Posterior vena cava (tissue), 2 donors: Measurements from ENCODE around the gene TPRG1. TPM values are rescaled to one million over a fixed set of nuclear protein-coding genes. Genes with fewer than 3 reads are reported as not detected.

ENCODE experiments used
- DNase-seq: peaks from one replicate; pipeline ENCODE4 v3.0.0-alpha.2; 2020; ENCODE audit warnings: low spot score
- intact Hi-C, 2 donors: fragments of 100-400 bp; cut with DNase I; formaldehyde crosslinking; loops; one replicate each; pipeline versions ENCODE4 v1.14.1 to v1.14.2; 2022 to 2023
- total RNA-seq, 2 donors: library from RNA; stranded (reverse); fragmentation: NEBNext Ultra II Directional; extraction: Animal tissue kit (Norgen Biotek cat#: 25700); gene quantifications; one replicate each; pipeline ENCODE4 v1.2.1, GENCODE V29; 2021
- donor health status: DM: yes; HTN: yes; CAD: no.
- donor health status: DM: yes; HTN: yes; CAD: no.

TPRG1 gene
- total RNA-seq, 2 donors from 2014 or later, result 14.2 to 15.2 TPM

DNA sequence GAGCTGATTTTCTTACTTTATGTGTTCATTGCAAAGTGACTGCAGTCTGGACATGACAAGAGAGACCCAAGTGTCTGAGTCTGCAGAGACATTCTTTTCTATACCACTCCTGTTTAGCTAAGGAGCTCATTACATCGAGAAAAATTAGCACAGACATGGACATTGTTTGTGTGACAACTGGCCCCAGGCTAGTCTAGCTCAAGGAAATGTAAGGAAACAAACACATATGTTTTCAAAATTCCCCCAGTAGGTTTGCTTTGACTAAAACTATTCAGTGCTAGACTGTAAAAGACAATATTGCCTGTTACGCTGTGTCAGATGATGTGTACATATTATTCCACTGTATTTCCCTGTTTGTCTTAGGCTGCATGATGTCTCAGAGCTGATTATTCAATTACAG is 40.9 kb downstream of the TPRG1 start:
- intact Hi-C loops, result no loop called here
- DNase-seq, result no peak

DNA sequence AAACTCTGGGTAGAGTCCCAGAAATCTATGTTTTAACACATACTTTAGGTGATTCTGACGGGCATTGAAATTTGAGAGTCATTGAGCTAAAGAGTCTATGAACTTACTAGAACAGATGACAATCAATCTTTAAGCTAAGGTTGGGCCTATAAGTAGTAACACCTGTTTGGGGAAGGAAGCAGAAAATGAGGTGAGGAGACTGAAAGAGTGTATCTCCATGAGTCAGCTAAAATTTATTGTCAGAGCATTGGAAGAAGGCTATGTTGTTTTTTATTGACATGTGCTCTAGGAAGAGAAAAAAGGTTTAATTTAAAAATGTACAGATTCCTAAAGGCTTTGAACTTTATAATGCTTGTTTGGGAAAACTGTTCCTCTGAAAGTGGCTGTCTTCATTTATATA is 42.9 kb downstream of the TPRG1 start:
- DNase-seq, result no peak
- intact Hi-C loops, result no loop called here

DNA sequence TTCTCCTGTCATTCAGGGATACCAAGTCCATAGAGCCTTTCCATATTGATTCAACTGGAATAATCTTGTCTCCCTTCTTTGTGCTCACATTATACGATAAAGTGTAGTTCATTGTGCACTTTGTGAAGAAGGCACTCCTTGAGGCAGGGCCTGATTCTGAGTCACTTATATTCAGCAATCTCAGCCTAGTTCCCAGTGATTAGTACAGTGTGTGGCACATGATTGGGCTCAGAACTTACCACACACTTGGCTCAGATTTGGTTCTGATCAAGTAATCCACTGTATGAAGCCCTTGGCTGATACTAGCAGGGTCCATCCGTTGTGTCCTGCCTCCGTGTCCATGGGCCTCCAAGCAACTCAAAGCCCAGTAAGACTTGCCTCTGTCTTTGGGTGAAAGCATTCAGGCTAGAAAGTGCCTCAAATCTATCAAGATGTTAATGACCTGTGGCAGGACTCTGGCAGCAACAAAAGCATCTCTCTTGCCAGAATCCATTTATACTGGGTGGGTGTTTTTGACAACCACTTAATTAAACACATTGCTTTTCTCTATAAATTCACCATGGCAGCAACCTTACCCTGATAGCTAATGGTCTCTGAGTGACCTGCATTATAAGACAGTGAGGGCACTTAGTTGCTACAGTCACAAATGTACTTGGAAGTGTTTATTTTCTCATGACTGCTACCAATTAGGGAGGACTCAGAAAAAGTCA is 51.3 kb downstream of the TPRG1 start:
- no peak for DNase-seq
- intact Hi-C loops, result no loop called here

- intact Hi-C loops, result no loop called here
- no peak for DNase-seq
These were observed 53.7 kb downstream of the TPRG1 start for GRCh38 chr3:189225431-189225830.

GRCh38 chr3:189227249-189227648 is 55.5 kb downstream of the TPRG1 start:
- no peak for DNase-seq
- intact Hi-C loops, result no loop called here

DNA sequence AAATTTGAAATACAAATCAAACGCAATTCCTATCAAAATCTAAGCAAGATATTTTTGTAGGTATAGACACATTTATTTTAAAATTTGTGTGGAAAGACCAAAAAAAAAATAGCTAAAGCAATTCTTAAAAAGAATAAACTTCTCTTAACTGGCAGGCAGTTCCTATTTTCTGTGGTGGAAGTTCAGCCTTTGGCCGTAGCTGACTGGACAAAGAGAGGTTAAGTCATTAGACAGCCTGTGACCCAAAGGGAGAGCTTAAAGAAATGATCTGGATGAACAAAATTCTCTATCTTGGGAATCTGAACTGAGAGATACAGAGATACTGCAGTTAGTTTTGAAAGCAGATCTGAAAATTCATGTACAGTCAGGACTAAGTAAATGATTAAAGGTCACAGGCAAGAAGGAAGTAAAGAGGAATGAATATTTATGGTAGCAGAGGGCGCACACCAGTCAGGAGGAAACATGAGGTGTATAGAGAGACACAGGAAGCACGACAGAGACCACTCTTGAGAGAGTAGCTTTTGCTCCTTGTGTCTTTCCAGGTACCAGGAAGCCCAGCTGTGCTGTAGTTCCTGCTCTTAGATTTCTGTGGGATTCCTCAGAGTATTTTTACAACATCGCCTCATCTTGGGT is 57.5 kb downstream of the TPRG1 start:
- intact Hi-C loops, result no loop called here
- no peak for DNase-seq

DNA sequence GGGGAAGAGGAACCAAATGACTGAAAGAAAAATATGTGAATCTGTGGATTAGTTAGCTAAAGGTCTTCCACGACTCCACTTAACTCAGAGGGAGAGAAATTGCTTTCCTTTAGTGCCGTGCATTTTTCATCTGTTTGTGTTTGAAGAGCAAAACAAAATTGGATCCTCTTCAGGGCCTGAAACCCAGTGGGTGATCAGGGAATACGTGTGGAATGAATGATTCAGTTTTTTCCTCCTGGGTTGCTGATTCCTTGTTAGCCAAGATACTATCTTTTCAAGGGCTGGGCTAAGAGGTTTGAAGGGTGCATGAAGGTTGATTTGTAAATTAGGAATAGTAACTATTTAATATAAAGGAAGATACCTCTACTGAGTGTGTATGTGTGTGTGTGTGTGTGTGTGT is 61.0 kb downstream of the TPRG1 start:
- no peak for DNase-seq
- intact Hi-C loops, result no loop called here

GRCh38 chr3:189233225-189233858 is 61.6 kb downstream of the TPRG1 start:
- intact Hi-C loops, result no loop called here
- DNase-seq, result peak; percentile 88

DNA sequence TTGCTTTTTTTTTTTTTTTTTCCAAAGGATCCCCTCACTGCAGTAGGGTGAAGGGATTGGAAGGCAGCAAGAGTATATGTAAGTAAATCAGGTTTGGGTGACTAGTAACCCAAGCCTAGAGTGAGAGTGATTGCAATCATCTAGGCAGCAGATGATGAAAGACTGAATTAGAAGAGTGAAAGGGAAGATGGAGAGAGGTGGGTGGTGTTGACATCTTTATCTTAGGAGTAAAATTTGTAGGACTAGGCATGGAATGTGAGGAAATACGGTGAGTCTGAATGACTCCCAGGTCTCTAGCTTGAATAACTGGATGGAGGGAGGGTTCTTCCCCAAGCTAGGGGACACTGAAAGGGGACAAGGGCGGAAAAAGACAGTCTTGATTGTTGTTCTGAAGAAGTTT is 63.4 kb downstream of the TPRG1 start:
- DNase-seq, result no peak
- intact Hi-C loops, result no loop called here

GRCh38 chr3:189236352-189236751 is 64.6 kb downstream of the TPRG1 start:
- intact Hi-C loops, result no loop called here

DNA sequence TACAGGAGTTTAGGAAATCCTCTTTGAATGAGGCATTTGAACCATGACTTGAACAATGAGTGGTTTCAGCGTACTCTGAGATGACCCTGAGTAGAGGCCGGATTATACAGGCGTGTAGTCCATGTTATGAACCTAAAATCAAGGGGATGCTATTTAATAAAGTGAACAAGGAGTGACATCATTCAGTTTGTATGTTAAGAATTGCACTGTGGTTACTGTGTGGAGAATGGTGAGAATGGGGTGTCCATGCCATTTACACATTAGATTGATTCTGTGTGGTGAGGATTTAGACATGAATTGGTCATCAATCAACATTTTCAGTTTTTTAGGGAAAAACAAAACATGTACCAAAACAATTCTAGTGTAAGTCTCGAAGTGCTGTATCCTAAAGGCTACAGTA is 65.8 kb downstream of the TPRG1 start:
- no peak for DNase-seq
- intact Hi-C loops, result no loop called here

More at GRCh38 chr3:189236352-189236751, 64.6 kb downstream of the TPRG1 start:
- DNase-seq, result no peak

DNA sequence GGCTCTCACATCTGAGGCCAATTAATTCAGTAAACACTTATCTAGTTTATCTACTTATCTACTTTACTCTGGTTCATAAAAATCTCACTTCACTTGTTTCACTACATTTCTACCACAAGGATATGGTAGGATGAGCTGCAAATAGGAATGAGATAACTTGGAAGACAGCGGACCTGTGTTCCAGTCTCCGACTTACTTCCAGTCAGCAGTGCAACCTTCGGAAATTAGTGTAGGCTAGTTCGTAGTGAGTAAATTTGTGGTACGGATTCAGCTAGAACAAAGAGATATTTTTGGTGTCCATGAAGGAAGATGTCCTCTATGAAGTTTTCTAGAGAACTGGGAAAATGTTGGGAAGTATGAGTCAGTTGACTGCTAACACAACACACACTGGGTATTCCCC is 66.3 kb downstream of the TPRG1 start:
- DNase-seq, result no peak
- intact Hi-C loops, result no loop called here

DNA sequence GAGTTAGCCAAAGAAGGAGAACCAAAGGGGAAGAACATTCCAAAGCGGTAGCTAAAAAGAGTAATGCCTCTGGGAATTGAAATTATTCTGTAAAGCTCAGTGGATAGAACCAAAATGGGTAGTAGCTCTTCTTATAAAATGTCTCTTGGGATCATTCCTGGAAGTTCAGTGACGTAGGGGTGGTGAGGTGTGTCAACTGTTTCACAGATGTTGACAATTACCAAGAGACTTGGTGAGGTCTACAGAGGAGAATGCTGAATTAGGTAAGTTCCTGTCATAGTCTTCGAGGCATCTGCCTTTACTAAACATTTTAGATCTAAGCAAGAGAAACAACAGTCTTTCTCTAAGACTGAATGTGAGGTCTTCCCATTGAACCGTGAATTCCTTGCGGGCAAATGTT is 67.8 kb downstream of the TPRG1 start:
- intact Hi-C loops, result no loop called here
- no peak for DNase-seq

- DNase-seq, result no peak
- intact Hi-C loops, result no loop called here
These were observed 78.2 kb downstream of the TPRG1 start for GRCh38 chr3:189249987-189250386.

DNA sequence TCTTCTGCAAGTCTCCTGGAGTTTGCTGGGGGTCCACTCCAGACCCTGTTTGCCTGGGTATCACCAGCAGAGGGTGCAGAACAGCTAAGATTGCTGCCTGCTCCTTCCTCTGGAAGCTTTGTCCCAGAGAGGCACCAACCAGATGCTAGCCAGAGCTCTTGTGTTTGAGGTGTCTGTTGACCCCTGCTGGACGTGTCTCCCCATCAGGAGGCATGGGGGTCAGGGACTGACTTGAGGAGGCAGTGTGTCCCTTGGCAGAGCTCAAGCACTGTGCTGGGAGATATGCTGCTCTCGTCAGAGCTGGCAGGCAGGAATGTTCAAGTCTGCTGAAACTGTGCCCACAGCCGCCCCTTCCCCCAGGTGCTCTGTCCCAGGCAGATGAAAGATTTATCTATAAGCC is 86.5 kb downstream of the TPRG1 start:
- intact Hi-C loops, result no loop called here
- DNase-seq, result no peak

DNA sequence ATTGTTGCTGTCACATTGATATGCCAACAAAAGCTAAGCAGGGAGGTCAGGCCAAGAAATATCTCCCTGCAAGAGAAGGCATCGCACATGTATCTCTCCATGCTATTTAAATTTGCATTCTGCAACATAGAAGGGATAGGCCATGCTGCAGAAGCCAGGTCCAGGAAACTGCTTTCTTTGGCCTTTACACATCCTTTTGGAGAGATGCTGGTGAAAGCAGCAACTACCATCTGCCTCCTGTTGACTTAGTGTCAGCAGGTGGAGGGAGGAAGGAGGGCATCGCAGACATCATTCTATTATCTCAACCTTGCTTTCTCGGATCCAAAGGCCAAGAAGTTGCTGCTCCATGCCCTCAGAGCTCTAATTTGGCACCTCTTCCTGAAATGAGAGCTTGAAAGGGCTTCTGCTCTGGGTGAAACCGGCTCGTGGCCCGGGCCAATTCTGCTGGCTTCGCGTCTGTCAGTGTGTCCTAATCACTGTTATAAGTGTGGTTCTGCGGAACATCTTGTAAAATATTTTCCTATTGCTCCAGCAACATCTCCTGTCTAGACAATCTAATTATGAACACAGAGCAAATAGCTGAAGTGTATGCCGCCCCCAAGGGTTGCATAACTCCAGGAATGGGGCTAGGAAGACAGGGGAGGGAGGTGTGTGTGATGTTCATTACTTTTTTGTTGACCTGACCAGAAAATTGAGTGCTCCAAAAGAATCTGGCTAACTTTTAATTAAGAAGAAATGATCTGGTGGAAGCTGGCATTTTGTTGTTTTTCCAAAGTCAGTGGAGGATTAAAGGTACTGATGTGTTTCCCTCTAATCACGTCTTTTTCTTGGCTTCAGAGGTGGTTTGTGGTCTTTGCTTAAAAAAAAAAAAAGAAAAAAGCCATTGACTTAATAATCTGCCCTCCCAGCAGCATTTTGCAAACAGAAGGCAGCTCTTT is 89.1 kb downstream of the TPRG1 start:
- DNase-seq, result peak; percentile 91

GRCh38 chr3:189262746-189263145 is 91.0 kb downstream of the TPRG1 start:
- no peak for DNase-seq
- intact Hi-C loops, result no loop called here

More for the DNA sequence above, 89.1 kb downstream of the TPRG1 start:
- intact Hi-C loops, result no loop called here

- no peak for DNase-seq
- intact Hi-C loops, result no loop called here
These were observed 96.3 kb downstream of the TPRG1 start for GRCh38 chr3:189267981-189268613.

DNA sequence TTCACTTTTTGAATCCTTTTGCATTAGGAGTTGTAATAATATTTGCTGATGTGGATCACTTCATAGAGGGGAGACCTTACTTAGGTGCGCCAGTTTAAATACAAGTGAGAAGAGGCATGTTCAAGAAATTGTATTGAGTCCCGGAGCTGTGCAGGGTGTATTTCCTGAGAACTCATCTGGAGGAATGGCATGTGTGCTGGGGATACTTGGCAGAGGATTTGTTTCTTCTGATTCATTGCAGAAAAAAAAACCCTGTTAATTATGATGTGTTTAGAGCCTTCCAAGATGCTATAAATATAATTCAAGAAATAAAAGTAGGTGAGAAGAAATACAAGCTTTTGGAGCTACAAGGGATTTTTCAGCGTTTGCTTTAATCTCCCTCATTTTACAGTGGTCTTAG is 97.6 kb downstream of the TPRG1 start:
- DNase-seq, result no peak
- intact Hi-C loops, result no loop called here
